Skin epidermis (tissue), 12 donors: ENCODE results near the gene CDK2.
"Not testable (repeated sequence)": the region's sequence is repeated elsewhere in the genome, so short reads cannot be mapped to it uniquely, and the experiment has no call there.

ENCODE experiments used
- H3K27ac ChIP-seq, 21 experiments: fragments of 200-600 bp; sonication (generic) in 11 of 21; one replicate each; pipeline ENCODE4 v1.5.0; 2020; ENCODE audit warnings: mild to moderate bottlenecking in 3 of 21, inconsistent platforms in 2 of 21, moderate library complexity in 2 of 21
- H3K4me3 ChIP-seq, 7 experiments: fragments of 200-600 bp; sonication (generic) in 2 of 7; one replicate each; pipeline ENCODE4 v1.5.0; 2020; ENCODE audit warnings: inconsistent platforms in 2 of 7, mild to moderate bottlenecking in 2 of 7, moderate library complexity in 1 of 7

CDK2 gene

GRCh38 chr12:55966408-55967281, at the start of gene CDK2:
CDK2 (plus strand) TSS chr12:55966830; CDS start chr12:55967009, 179 bp downstream.
- H3K27ac ChIP-seq: peak within 1 kb of the TSS; percentile 64 to 93 (median 81)
- H3K4me3 ChIP-seq: peak within 1 kb of the TSS; percentile 56 to 91 (median 75)

GRCh38 chr12:55919032-55919431, 47.6 kb upstream of the CDK2 start:
- H3K4me3 ChIP-seq, H3K27ac ChIP-seq: not testable (repeated sequence)

- Histone ChIP-seq H3K27ac (no peak overlapping the region), H3K4me3 (no peak overlapping the region)
These were observed 44.5 kb upstream of the CDK2 start for GRCh38 chr12:55922126-55922525.

GRCh38 chr12:55923648-55924047, 43.0 kb upstream of the CDK2 start:
- not testable (repeated sequence) for H3K27ac ChIP-seq, H3K4me3 ChIP-seq

GRCh38 chr12:55925371-55925770, 41.3 kb upstream of the CDK2 start:
- no peak overlapping the region for H3K27ac ChIP-seq
- H3K4me3 ChIP-seq: no peak overlapping the region

- Histone ChIP-seq H3K4me3 (peak overlapping the region; percentile 64 to 90 (median 78)), H3K27ac (peak overlapping the region in 20 of 21 experiments; percentile 89 to 99 (median 96))
These were observed 40.5 kb upstream of the CDK2 start for GRCh38 chr12:55925870-55926737.

- H3K27ac ChIP-seq: peak overlapping the region; percentile 63 to 99 (median 96)
- H3K4me3 ChIP-seq: peak overlapping the region; percentile 64 to 90 (median 78)
These were observed 39.7 kb upstream of the CDK2 start for GRCh38 chr12:55926738-55927587.

- Histone ChIP-seq H3K4me3 (peak within 1 kb of the TSS; percentile 64 to 90 (median 78)), H3K27ac (peak within 1 kb of the TSS; percentile 63 to 99 (median 96))
These were observed 38.8 kb upstream of the CDK2 start, which contains the start of gene PYM1 for GRCh38 chr12:55927588-55928502. PYM1 (minus strand) TSS chr12:55927894; CDS start chr12:55927761, 133 bp downstream.

GRCh38 chr12:55929306-55929791, 37.3 kb upstream of the CDK2 start:
- H3K4me3 ChIP-seq: no peak overlapping the region
- H3K27ac ChIP-seq: peak overlapping the region in 20 of 21 experiments; percentile 38 to 99 (median 96)

- peak within 1 kb of the TSS; percentile 57 to 85 (median 71) for H3K4me3 ChIP-seq
- peak within 1 kb of the TSS; percentile 59 to 99 (median 95) for H3K27ac ChIP-seq
These were observed 35.8 kb upstream of the CDK2 start, which contains the start of gene DGKA for GRCh38 chr12:55930771-55931316. DGKA (plus strand) TSS chr12:55931162; CDS start chr12:55936504, 5,342 bp downstream.

- Histone ChIP-seq H3K27ac (peak overlapping the region; percentile 20 to 99 (median 95)), H3K4me3 (peak overlapping the region; percentile 57 to 85 (median 71))
These were observed 35.3 kb upstream of the CDK2 start for GRCh38 chr12:55931317-55931779.

GRCh38 chr12:55931780-55932550, 34.7 kb upstream of the CDK2 start:
- Histone ChIP-seq H3K4me3 (peak overlapping the region; percentile 57 to 85 (median 71)), H3K27ac (peak overlapping the region; percentile 59 to 99 (median 95))

GRCh38 chr12:55932551-55932910, 34.1 kb upstream of the CDK2 start:
- Histone ChIP-seq H3K27ac (peak overlapping the region; percentile 59 to 99 (median 95)), H3K4me3 (peak overlapping the region; percentile 57 to 85 (median 71))

- peak overlapping the region in 5 of 7 experiments; percentile 57 to 85 (median 71) for H3K4me3 ChIP-seq
- peak overlapping the region in 19 of 21 experiments; percentile 83 to 99 (median 96) for H3K27ac ChIP-seq
These were observed 33.3 kb upstream of the CDK2 start for GRCh38 chr12:55933169-55933798.

- peak overlapping the region in 16 of 21 experiments; percentile 29 to 99 (median 94) for H3K27ac ChIP-seq
These were observed 32.6 kb upstream of the CDK2 start for GRCh38 chr12:55933799-55934742.

More at GRCh38 chr12:55933799-55934742, 32.6 kb upstream of the CDK2 start:
- peak overlapping the region in 2 of 7 experiments; percentile 57 to 68 for H3K4me3 ChIP-seq
